SK-N-SH (cell line): ENCODE results near the gene PDZD2. TPM values are rescaled to one million over a fixed set of nuclear protein-coding genes. Genes with fewer than 3 reads are reported as not detected.
"Not testable (repeated sequence)": the region's sequence is repeated elsewhere in the genome, so short reads cannot be mapped to it uniquely, and the experiment has no call there.

Experiments
- CTCF ChIA-PET: fragments of 300-600, 350-600 bp; formaldehyde crosslinking; extraction: SDS; loops from one replicate; lab custom pipeline; 2021; lab: Yijun Ruan, JAX
- POLR2A ChIA-PET: fragments of 350-600 bp; sonication (Branson Sonifier 250); formaldehyde crosslinking; extraction: SDS; loops from one replicate; lab custom pipeline; 2020; ENCODE audit warnings: antibody characterized with exemption, inconsistent platforms; lab: Yijun Ruan, JAX
- DNase-seq: peaks from one replicate; pipeline ENCODE4 v3.0.0; 2012
- H2AFZ ChIP-seq: fragments of 200-600 bp; sonication (generic); 2 replicates; pipeline ENCODE4 v1.8.1; 2016; ENCODE audit warnings: antibody characterized with exemption, mild to moderate bottlenecking, low read depth
- H3F3A ChIP-seq: fragments of 200-600 bp; sonication (generic); replicated peaks from 2 replicates; pipeline ENCODE3; 2016; ENCODE audit warnings: antibody characterized with exemption, mild to moderate bottlenecking; ENCODE audit not compliant: insufficient read depth
- H3K27ac ChIP-seq, 2 experiments: fragments of 200-500 bp in 1 of 2; fragments of 200-600 bp in 1 of 2; sonication (Bioruptor generic) in 1 of 2; sonication (generic), shearing (Covaris generic) in 1 of 2; 2 replicates each; pipeline versions ENCODE4 v1.5.1 to v1.6.1; 2014 to 2016; ENCODE audit warnings: low read depth in 2 of 2, inconsistent platforms in 1 of 2, low read length in 1 of 2, mild to moderate bottlenecking in 1 of 2, mixed read lengths in 1 of 2
- H3K27me3 ChIP-seq: fragments of 200-600 bp; sonication (generic), shearing (Covaris generic); 2 replicates; pipeline ENCODE4 v1.6.1; 2016; ENCODE audit warnings: mixed run types; ENCODE audit not compliant: insufficient read depth
- H3K36me3 ChIP-seq, 2 experiments: fragments of 200-500 bp in 1 of 2; fragments of 200-600 bp in 1 of 2; sonication (Bioruptor generic) in 1 of 2; sonication (generic) in 1 of 2; replicated peaks in 1 of 2; 2 replicates each; pipeline versions ENCODE3 to v1.5.1; 2014 to 2016; ENCODE audit warnings: low read length in 1 of 2, mild to moderate bottlenecking in 1 of 2; ENCODE audit not compliant: insufficient read depth in 2 of 2, control insufficient read depth in 1 of 2
- H3K4me1 ChIP-seq, 2 experiments: fragments of 200-500 bp in 1 of 2; fragments of 200-600 bp in 1 of 2; sonication (Bioruptor generic) in 1 of 2; sonication (generic), shearing (Covaris generic) in 1 of 2; 2 replicates each; pipeline versions ENCODE4 v1.5.1 to v1.6.1; 2014 to 2016; ENCODE audit warnings: low read depth in 1 of 2, low read length in 1 of 2, mixed run types in 1 of 2; ENCODE audit not compliant: insufficient read depth in 2 of 2, control insufficient read depth in 1 of 2
- H3K4me2 ChIP-seq: fragments of 200-600 bp; sonication (generic), shearing (Covaris generic); 2 replicates; pipeline ENCODE4 v1.6.1; 2017; ENCODE audit warnings: mixed run types
- H3K4me3 ChIP-seq, 2 experiments: fragments of 200-500 bp in 1 of 2; fragments of 200-600 bp in 1 of 2; sonication (Bioruptor generic) in 1 of 2; sonication (generic), shearing (Covaris generic) in 1 of 2; 2 replicates each; pipeline versions ENCODE4 v1.5.1 to v1.8.1; 2014 to 2016; ENCODE audit warnings: low read depth in 2 of 2, inconsistent platforms in 1 of 2, low read length in 1 of 2, mild to moderate bottlenecking in 1 of 2, mixed read lengths in 1 of 2, moderate library complexity in 1 of 2
- H3K79me2 ChIP-seq: fragments of 200-600 bp; sonication (generic); 2 replicates; pipeline ENCODE4 v1.8.1; 2017; ENCODE audit warnings: mild to moderate bottlenecking; ENCODE audit not compliant: insufficient read depth
- H3K9ac ChIP-seq: fragments of 200-600 bp; sonication (generic); 2 replicates; pipeline ENCODE4 v1.6.1; 2017; ENCODE audit warnings: mixed run types
- H3K9me2 ChIP-seq: fragments of 200-600 bp; sonication (generic); 2 replicates; pipeline ENCODE4 v1.6.1; 2017; ENCODE audit warnings: mixed run types
- H3K9me3 ChIP-seq: fragments of 200-600 bp; sonication (generic); 2 replicates; pipeline ENCODE4 v1.6.1; 2017; ENCODE audit warnings: mixed run types, mild to moderate bottlenecking, moderate library complexity
- H4K20me1 ChIP-seq: fragments of 200-600 bp; sonication (generic); 2 replicates; pipeline ENCODE4 v1.6.1; 2017; ENCODE audit warnings: mild to moderate bottlenecking, mixed run types; ENCODE audit not compliant: insufficient read depth
- CHD2 ChIP-seq: fragments of 150-350 bp; IDR thresholded peaks from 2 replicates; pipeline ENCODE4 v1.6.1; 2018; ENCODE audit warnings: low read length; ENCODE audit not compliant: partially characterized antibody
- GABPA ChIP-seq: IDR thresholded peaks from 2 replicates; pipeline ENCODE4 v1.4.0; 2012; ENCODE audit warnings: low read depth, mild to moderate bottlenecking
- JUND ChIP-seq: IDR thresholded peaks from 2 replicates; pipeline ENCODE4 v1.4.0; 2012
- NFIC ChIP-seq: IDR thresholded peaks from 2 replicates; pipeline ENCODE4 v1.4.0; 2012; ENCODE audit warnings: borderline replicate concordance
- RFX5 ChIP-seq: IDR thresholded peaks from 2 replicates; pipeline ENCODE4 v1.6.1; 2012; ENCODE audit warnings: mild to moderate bottlenecking, improper control_type of control experiment, low read length
- WGBS: methylation state at CpG from one replicate; pipeline ENCODE4 v1.1.6; 2017; ENCODE audit warnings: low lambda C conversion rate; 5-methylcytosine and 5-hydroxymethylcytosine counted together
- polyA plus RNA-seq, 3 experiments: library from polyadenylated mRNA; depleted of rRNA; stranded (reverse); fragments of >200 nt; gene quantifications; 2 replicates each; pipeline ENCODE4 v1.2.3, GENCODE V29; 2012
- TF ChIP-seq, protein P1 (sequence below): fragments of 150-350 bp; IDR thresholded peaks from 2 replicates; pipeline ENCODE4 v1.6.1; 2017; ENCODE audit warnings: antibody characterized with exemption, low read length, low read depth, borderline replicate concordance
- TF ChIP-seq, protein P2 (sequence below): IDR thresholded peaks from 2 replicates; pipeline ENCODE4 v1.4.0; 2012; ENCODE audit warnings: low read depth
- TF ChIP-seq, protein P3 (sequence below): IDR thresholded peaks from 2 replicates; pipeline ENCODE4; 2012
- TF ChIP-seq, protein P4 (sequence below): fragments of 150-350 bp; IDR thresholded peaks from 2 replicates; pipeline ENCODE4 v1.6.1; 2016; ENCODE audit warnings: mild to moderate bottlenecking, low read depth, low read length
- TF ChIP-seq, protein P5 (sequence below): IDR thresholded peaks from 2 replicates; pipeline ENCODE4 v1.4.0; 2012; ENCODE audit warnings: low read depth, borderline replicate concordance
- TF ChIP-seq, protein P6 (sequence below): IDR thresholded peaks from 2 replicates; pipeline ENCODE4 v1.4.0; 2012; ENCODE audit warnings: low read depth, borderline replicate concordance
- TF ChIP-seq, protein P7 (sequence below): fragments of 200-600 bp; sonication (generic); IDR thresholded peaks from 2 replicates; pipeline ENCODE4 v1.6.1; 2017; ENCODE audit warnings: antibody characterized with exemption, mild to moderate bottlenecking, moderate library complexity

Gene PDZD2
- polyA plus RNA-seq, 1 of the 3 experiments (the other 2 are of a cell fraction), result 0.13 TPM

DNA sequence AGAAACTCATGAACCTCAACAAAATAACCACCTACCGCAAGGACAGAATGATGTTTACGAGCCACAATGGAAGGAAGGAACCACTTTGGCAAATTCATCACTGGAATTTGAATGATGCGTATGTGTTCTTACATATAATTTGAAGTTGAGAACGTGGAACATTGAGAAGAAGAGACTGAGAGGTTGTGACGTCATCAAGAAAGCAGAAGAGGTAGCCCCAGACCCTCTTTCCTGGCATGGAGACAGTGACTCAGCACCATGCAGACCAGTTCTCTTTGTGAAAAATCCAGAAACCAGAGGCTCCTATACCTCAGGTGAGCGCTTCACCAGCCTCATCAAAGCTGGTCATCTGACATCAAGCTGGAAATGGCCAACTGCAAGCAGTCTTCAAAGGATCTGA, 124.5 kb downstream of the PDZD2 start:
- Histone ChIP-seq H3K27ac (no peak overlapping the region), H3K79me2 (no peaks in the 10 kb centered on the region), H3K4me1 (peaks cover 0 to 14% of the 10 kb centered on the region in 2 experiments; a peak in 1 of 4 replicates), H2AFZ (no peak overlapping the region), H3K9me2 (no peaks in the 10 kb centered on the region)
- CTCF ChIA-PET, result interaction anchor here (0.9 to 1.4 kb wide), 2 partner anchors 34 to 61 kb away, joined by 3 read pairs; no protein-coding TSS in a partner anchor
- no peak for TF ChIP-seq JUND
- TF ChIP-seq, protein P1, sequence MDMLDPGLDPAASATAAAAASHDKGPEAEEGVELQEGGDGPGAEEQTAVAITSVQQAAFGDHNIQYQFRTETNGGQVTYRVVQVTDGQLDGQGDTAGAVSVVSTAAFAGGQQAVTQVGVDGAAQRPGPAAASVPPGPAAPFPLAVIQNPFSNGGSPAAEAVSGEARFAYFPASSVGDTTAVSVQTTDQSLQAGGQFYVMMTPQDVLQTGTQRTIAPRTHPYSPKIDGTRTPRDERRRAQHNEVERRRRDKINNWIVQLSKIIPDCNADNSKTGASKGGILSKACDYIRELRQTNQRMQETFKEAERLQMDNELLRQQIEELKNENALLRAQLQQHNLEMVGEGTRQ, result no peak
- TF ChIP-seq, protein P2, sequence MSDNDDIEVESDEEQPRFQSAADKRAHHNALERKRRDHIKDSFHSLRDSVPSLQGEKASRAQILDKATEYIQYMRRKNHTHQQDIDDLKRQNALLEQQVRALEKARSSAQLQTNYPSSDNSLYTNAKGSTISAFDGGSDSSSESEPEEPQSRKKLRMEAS, result no peak
- TF ChIP-seq, protein P3, sequence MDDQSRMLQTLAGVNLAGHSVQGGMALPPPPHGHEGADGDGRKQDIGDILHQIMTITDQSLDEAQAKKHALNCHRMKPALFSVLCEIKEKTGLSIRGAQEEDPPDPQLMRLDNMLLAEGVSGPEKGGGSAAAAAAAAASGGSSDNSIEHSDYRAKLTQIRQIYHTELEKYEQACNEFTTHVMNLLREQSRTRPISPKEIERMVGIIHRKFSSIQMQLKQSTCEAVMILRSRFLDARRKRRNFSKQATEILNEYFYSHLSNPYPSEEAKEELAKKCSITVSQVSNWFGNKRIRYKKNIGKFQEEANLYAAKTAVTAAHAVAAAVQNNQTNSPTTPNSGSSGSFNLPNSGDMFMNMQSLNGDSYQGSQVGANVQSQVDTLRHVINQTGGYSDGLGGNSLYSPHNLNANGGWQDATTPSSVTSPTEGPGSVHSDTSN, result no peak
- TF ChIP-seq, all 33 proteins: peak for 0
- 44% methylated on average over 6 of the region's 6 CpGs for WGBS
- Histone ChIP-seq H3K4me2 (no peak overlapping the region), H3F3A (no peaks in the 10 kb centered on the region), H3K27me3 (no peaks in the 10 kb centered on the region), H4K20me1 (no peaks in the 10 kb centered on the region), H3K36me3 (no peaks in the 10 kb centered on the region), H3K9me3 (no peaks in the 10 kb centered on the region), H3K4me3 (no peak overlapping the region), H3K9ac (no peak overlapping the region)
- POLR2A ChIA-PET, result interaction anchor here (0.6 kb wide), 1 partner anchor 62 kb away, joined by 5 read pairs; no protein-coding TSS in a partner anchor
- no peak for DNase-seq

DNA sequence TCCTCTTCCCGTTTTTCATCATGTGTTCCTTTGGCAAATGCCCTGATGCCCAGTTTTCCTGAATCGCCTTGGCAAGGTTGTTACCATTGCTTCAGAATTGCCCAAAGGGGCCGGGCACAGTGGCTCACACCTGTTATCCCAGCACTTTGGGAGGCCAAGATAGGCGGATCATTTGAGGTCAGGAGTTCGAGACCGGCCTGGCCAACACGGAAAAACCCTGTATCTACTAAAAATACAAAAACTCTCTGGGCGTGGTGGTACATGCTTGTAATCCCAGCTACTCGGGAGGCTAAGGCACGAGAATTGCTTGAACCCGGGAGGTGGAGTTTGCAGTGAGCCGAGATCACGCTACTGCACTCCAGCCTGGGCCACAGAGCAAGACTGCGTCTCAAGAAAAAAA, 125.8 kb downstream of the PDZD2 start:
- H3K79me2 ChIP-seq, H3K4me1 ChIP-seq, H3K27ac ChIP-seq, DNase-seq, H3F3A ChIP-seq, H3K9ac ChIP-seq, POLR2A ChIA-PET, H4K20me1 ChIP-seq, H3K4me3 ChIP-seq, H3K36me3 ChIP-seq, H3K4me2 ChIP-seq, H3K9me3 ChIP-seq, H2AFZ ChIP-seq, H3K27me3 ChIP-seq, H3K9me2 ChIP-seq, CTCF ChIA-PET: not testable (repeated sequence)
- WGBS, result 34% methylated on average over 14 of the region's 14 CpGs

DNA sequence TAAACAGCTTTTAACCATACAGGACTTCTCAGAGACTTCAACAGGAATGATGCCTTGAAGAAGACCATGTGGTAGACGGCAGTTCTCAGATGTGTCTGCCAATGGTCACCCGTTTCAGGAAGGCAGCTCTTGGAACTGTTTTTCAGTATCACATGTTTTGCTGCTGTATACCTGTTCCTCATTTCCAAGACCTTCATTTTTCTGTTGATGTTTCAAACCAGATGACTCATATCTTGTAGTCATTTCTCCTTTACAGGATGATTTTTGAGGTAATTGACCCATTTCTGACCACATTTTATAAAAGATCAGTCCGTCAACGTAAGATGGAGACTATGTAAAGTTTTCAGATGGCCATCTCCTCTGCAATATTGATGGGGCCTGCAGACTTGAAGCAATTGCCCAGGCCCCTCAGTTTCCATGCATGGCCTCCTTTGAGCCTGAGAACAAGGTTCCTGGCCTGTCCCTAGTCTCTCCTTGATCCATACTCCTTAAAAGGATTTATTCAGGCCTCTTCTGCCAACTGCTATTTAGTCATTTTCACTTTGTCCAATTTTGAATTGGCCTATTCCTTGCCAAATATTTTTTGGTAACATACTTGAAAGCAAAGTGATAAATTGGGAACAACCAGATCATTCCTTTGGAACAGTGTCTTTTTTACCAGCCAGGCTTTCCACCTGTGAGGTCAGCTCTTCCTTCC, 128.6 kb downstream of the PDZD2 start:
- 32% methylated on average over 4 of the region's 4 CpGs for WGBS
- no peak overlapping the region for H3K4me3 ChIP-seq
- no peaks in the 10 kb centered on the region for H3K9me2 ChIP-seq
- ChIA-PET CTCF (no interaction called here), POLR2A (no interaction called here)
- no peaks in the 10 kb centered on the region for H3F3A ChIP-seq
- H2AFZ ChIP-seq, result no peak overlapping the region
- peaks cover 0 to 2% of the 10 kb centered on the region in 2 experiments; a peak in 1 of 4 replicates for H3K4me1 ChIP-seq
- DNase-seq, result no peak
- H3K79me2 ChIP-seq, result no peaks in the 10 kb centered on the region
- H3K36me3 ChIP-seq, result no peaks in the 10 kb centered on the region
- no peaks in the 10 kb centered on the region; the same call in 1 of the 2 replicates for H3K27me3 ChIP-seq
- no peaks in the 10 kb centered on the region for H4K20me1 ChIP-seq
- H3K9ac ChIP-seq, result no peak overlapping the region
- no peak overlapping the region for H3K27ac ChIP-seq
- no peak overlapping the region for H3K4me2 ChIP-seq
- no peaks in the 10 kb centered on the region for H3K9me3 ChIP-seq
- TF ChIP-seq, protein P4, sequence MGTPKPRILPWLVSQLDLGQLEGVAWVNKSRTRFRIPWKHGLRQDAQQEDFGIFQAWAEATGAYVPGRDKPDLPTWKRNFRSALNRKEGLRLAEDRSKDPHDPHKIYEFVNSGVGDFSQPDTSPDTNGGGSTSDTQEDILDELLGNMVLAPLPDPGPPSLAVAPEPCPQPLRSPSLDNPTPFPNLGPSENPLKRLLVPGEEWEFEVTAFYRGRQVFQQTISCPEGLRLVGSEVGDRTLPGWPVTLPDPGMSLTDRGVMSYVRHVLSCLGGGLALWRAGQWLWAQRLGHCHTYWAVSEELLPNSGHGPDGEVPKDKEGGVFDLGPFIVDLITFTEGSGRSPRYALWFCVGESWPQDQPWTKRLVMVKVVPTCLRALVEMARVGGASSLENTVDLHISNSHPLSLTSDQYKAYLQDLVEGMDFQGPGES, result no peak
- TF ChIP-seq, protein P5, sequence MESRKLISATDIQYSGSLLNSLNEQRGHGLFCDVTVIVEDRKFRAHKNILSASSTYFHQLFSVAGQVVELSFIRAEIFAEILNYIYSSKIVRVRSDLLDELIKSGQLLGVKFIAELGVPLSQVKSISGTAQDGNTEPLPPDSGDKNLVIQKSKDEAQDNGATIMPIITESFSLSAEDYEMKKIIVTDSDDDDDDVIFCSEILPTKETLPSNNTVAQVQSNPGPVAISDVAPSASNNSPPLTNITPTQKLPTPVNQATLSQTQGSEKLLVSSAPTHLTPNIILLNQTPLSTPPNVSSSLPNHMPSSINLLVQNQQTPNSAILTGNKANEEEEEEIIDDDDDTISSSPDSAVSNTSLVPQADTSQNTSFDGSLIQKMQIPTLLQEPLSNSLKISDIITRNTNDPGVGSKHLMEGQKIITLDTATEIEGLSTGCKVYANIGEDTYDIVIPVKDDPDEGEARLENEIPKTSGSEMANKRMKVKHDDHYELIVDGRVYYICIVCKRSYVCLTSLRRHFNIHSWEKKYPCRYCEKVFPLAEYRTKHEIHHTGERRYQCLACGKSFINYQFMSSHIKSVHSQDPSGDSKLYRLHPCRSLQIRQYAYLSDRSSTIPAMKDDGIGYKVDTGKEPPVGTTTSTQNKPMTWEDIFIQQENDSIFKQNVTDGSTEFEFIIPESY, result no peak
- TF ChIP-seq NFIC (no peak), GABPA (no peak), RFX5 (no peak), CHD2 (no peak)
- TF ChIP-seq, protein P6, sequence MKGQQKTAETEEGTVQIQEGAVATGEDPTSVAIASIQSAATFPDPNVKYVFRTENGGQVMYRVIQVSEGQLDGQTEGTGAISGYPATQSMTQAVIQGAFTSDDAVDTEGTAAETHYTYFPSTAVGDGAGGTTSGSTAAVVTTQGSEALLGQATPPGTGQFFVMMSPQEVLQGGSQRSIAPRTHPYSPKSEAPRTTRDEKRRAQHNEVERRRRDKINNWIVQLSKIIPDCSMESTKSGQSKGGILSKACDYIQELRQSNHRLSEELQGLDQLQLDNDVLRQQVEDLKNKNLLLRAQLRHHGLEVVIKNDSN, result no peak
- TF ChIP-seq, protein P7, sequence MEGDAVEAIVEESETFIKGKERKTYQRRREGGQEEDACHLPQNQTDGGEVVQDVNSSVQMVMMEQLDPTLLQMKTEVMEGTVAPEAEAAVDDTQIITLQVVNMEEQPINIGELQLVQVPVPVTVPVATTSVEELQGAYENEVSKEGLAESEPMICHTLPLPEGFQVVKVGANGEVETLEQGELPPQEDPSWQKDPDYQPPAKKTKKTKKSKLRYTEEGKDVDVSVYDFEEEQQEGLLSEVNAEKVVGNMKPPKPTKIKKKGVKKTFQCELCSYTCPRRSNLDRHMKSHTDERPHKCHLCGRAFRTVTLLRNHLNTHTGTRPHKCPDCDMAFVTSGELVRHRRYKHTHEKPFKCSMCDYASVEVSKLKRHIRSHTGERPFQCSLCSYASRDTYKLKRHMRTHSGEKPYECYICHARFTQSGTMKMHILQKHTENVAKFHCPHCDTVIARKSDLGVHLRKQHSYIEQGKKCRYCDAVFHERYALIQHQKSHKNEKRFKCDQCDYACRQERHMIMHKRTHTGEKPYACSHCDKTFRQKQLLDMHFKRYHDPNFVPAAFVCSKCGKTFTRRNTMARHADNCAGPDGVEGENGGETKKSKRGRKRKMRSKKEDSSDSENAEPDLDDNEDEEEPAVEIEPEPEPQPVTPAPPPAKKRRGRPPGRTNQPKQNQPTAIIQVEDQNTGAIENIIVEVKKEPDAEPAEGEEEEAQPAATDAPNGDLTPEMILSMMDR, result no peak
